Measurements from ENCODE around the gene EFCAB10. TPM values are rescaled to one million over a fixed set of nuclear protein-coding genes. Genes with fewer than 3 reads are reported as not detected.
A peak's percentile ranks its signal among the peaks of the same experiment; 100 is the strongest.

Gene EFCAB10
- total and polyA plus RNA-seq, 2 of the 13 experiments (the other 11 are each of a cell fraction or from before 2014, with no cell fraction given), result 0.40 TPM; not detected in 1

DNA sequence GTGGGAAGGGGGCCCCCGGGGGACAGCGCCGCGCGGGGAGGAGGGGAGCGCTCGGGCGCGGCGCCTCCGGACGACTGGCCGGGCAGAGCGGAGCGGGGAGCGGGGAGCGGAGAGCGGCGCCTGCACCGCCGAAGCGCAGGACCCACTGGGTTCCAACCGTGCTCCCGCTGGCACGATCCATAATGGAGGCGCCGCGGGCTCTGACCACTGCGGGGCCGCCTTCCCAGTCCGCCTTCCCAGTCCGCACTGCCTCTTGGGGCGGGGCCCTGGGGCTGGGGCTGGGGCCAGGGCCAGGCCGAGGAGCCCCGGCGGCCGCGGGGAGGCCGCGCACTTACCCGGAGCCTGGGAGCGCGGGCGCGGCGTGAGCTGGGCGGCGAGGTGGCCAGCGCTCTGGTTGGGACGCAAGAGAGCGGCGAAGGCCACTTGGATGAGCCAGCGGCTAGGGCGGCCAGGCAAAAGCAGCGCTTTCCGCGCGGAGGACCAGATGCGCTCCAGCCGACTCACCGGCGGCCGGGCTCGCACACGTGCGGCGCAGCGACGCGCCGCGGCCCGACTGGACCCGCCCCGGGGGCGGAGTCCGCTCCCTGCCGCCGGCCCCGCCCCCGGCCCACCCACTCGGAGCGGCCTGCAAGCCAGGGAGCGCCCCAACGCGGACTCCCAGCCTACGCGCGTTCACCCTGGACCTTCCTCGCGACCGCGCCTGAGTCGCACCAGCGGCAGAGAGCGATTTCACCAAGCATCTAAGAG is 59.4 kb downstream of the EFCAB10 start, which contains the start of gene PUS7 (continued):
- TF ChIP-seq ZNF710 (CRISPR knock-in tag; IDR thresholded peaks at IDR 0.05; ENCODE audit: borderline replicate concordance) (0 out of 2 replicates have a peak, but pooled peaks have one; percentile 32), ZNF782 (CRISPR knock-in tag; IDR thresholded peaks at IDR 0.05; ENCODE audit: borderline replicate concordance) (no peak), MYC (CRISPR knock-in tag; IDR thresholded peaks at IDR 0.05; ENCODE audit: borderline replicate concordance) (peak; percentile 91), POLR2G (IDR thresholded peaks at IDR 0.05; ENCODE audit: low read depth, low read length) (peak; percentile 88), PAWR (CRISPR knock-in tag; IDR thresholded peaks at IDR 0.05; ENCODE audit: borderline replicate concordance) (no peak), ZBTB2 (CRISPR knock-in tag; IDR thresholded peaks at IDR 0.05; ENCODE audit: low read depth) (peak; percentile 72; the same call in 1 of the 2 replicates), NR2F2 (IDR thresholded peaks at IDR 0.05; ENCODE audit: borderline replicate concordance, low read depth) (0 out of 2 replicates have a peak, but pooled peaks have one; percentile 6), ATF1 (CRISPR knock-in tag; IDR thresholded peaks at IDR 0.05) (no peak), ZNF225 (CRISPR knock-in tag; IDR thresholded peaks at IDR 0.05) (0 out of 2 replicates have a peak, but pooled peaks have one; percentile 48), ZNF20 (CRISPR knock-in tag; IDR thresholded peaks at IDR 0.05) (no peak), RELA (CRISPR knock-in tag; IDR thresholded peaks at IDR 0.05) (no peak), NR0B2 (CRISPR knock-in tag; IDR thresholded peaks at IDR 0.05) (peak; percentile 83; the same call in 1 of the 2 replicates), TARDBP (CRISPR knock-in tag; IDR thresholded peaks at IDR 0.05) (peak; percentile 44; the same call in 1 of the 2 replicates), ZMYM2 (CRISPR knock-in tag; IDR thresholded peaks at IDR 0.05) (no peak), POLR2A (IDR thresholded peaks at IDR 0.05; ENCODE audit: insufficient read depth in 1 of 2, low read depth in 2 of 2, low read length in 2 of 2) (peak; percentile 97 to 98), DNMT1 (CRISPR knock-in tag; IDR thresholded peaks at IDR 0.05) (0 out of 2 replicates have a peak, but pooled peaks have one; percentile 44), SRY (CRISPR knock-in tag; IDR thresholded peaks at IDR 0.05) (no peak; the same call in 1 of the 2 replicates), MTF1 (CRISPR knock-in tag; IDR thresholded peaks at IDR 0.05) (no peak; the same call in 1 of the 2 replicates)
- TF ChIP-seq, protein P1, sequence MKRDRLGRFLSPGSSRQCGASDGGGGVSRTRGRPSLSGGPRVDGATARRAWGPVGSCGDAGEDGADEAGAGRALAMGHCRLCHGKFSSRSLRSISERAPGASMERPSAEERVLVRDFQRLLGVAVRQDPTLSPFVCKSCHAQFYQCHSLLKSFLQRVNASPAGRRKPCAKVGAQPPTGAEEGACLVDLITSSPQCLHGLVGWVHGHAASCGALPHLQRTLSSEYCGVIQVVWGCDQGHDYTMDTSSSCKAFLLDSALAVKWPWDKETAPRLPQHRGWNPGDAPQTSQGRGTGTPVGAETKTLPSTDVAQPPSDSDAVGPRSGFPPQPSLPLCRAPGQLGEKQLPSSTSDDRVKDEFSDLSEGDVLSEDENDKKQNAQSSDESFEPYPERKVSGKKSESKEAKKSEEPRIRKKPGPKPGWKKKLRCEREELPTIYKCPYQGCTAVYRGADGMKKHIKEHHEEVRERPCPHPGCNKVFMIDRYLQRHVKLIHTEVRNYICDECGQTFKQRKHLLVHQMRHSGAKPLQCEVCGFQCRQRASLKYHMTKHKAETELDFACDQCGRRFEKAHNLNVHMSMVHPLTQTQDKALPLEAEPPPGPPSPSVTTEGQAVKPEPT (CRISPR knock-in tag; IDR thresholded peaks at IDR 0.05; ENCODE audit: low read depth), result no peak
- TF ChIP-seq, protein P2, sequence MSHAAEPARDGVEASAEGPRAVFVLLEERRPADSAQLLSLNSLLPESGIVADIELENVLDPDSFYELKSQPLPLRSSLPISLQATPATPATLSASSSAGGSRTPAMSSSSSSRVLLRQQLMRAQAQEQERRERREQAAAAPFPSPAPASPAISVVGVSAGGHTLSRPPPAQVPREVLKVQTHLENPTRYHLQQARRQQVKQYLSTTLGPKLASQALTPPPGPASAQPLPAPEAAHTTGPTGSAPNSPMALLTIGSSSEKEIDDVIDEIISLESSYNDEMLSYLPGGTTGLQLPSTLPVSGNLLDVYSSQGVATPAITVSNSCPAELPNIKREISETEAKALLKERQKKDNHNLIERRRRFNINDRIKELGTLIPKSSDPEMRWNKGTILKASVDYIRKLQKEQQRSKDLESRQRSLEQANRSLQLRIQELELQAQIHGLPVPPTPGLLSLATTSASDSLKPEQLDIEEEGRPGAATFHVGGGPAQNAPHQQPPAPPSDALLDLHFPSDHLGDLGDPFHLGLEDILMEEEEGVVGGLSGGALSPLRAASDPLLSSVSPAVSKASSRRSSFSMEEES (CRISPR knock-in tag; IDR thresholded peaks at IDR 0.05), result no peak
